ENCODE measurements around the gene ADIPOQ. TPM values are rescaled to one million over a fixed set of nuclear protein-coding genes. Genes with fewer than 3 reads are reported as not detected.

The ADIPOQ gene
- total and polyA plus RNA-seq, 2 donors (not counting 1 experiment from before 2014, with no cell fraction given), result not detected

GRCh38 chr3:186806089-186807055, 36.1 kb upstream of the ADIPOQ start, which contains the start of gene RFC4:
Gene RFC4 (minus strand): TSS chr3:186806482. CDS start chr3:186804713, 1,769 bp downstream.
- peak within 1 kb of the TSS; percentile 97 for H3K27ac Mint-ChIP-seq
- H3K4me3 ChIP-seq (ENCODE audit: control extremely low read depth in 1 of 5, extremely low read depth in 1 of 5, insufficient read depth in 1 of 5, low read depth in 2 of 5, low read length in 4 of 5), result peak within 1 kb of the TSS; percentile 78 to 96 (median 90)
- H3K4me1 ChIP-seq (ENCODE audit: control insufficient read depth in 2 of 2, insufficient read depth in 2 of 2, low read length in 2 of 2), result peaks cover 15 to 19% of the 10 kb centered on the region in 2 donors
- peak within 1 kb of the TSS; percentile 78 to 86 for H3K27ac ChIP-seq (ENCODE audit: low read length in 2 of 2)
- peak within 1 kb of the TSS; percentile 92 for H2AFZ ChIP-seq (ENCODE audit: insufficient read depth, low read depth, low read length, poor library complexity, severe bottlenecking)
- peak within 1 kb of the TSS; percentile 73 for H3K9ac ChIP-seq (ENCODE audit: low read length)
- peaks cover 20% of the 10 kb centered on the region for H3K4me1 Mint-ChIP-seq
- DNase-seq, result peak; percentile 88
- H4K20me1 ChIP-seq (ENCODE audit: control insufficient read depth, insufficient read depth, low read length, poor library complexity, severe bottlenecking), result no peaks in the 10 kb centered on the region
- peaks cover 3 to 7% of the 10 kb centered on the region in 2 experiments for H3K36me3 ChIP-seq (replicated peaks in 1 of 2; ENCODE audit: control extremely low read depth in 1 of 2, control insufficient read depth in 1 of 2, extremely low read depth in 1 of 2, insufficient read depth in 2 of 2, low read length in 1 of 2)
- TF ChIP-seq EZH2 (IDR thresholded peaks at IDR 0.05; ENCODE audit: borderline replicate concordance, insufficient read depth, low read depth, low read length, poor library complexity, severe bottlenecking), result no peak
- TF ChIP-seq CTCF (IDR thresholded peaks at IDR 0.05), result no peak
- H3K9me3 Mint-ChIP-seq (ENCODE audit: insufficient read depth), result no peaks in the 10 kb centered on the region
- under 1% methylated on average over 68 of the region's 70 CpGs for WGBS (ENCODE audit: insufficient coverage)
- ChIA-PET POLR2A (interaction anchor here (0.6 to 2.8 kb wide), 4 partner anchors 21 to 244 kb away, joined by 3 to 16 read pairs (median 4); partner anchors contain the start of gene EIF4A2), CTCF (interaction anchor here (1.1 to 5.8 kb wide), 6 partner anchors 14 to 192 kb away, joined by 3 to 25 read pairs (median 5); no protein-coding TSS in a partner anchor)
- peak within 1 kb of the TSS; percentile 99 for H3K4me3 Mint-ChIP-seq
- H3K27me3 Mint-ChIP-seq, result no peaks in the 10 kb centered on the region
- H3K9me3 ChIP-seq (ENCODE audit: control extremely low read depth in 1 of 3, control insufficient read depth in 2 of 3, insufficient read depth in 1 of 3, low read length in 2 of 3), result peaks cover 0 to 2% (median 0%) of the 10 kb centered on the region in 3 donors
- peak within 1 kb of the TSS; percentile 86 for H3K4me2 ChIP-seq (replicated peaks; ENCODE audit: low read depth, low read length, poor library complexity, severe bottlenecking)
- H3K79me2 ChIP-seq (ENCODE audit: control insufficient read depth, insufficient read depth, low read length), result peaks cover 18% of the 10 kb centered on the region
- intact Hi-C loops (cut with micrococcal nuclease), result loop anchor here (1.0 to 5.0 kb wide), 4 partner anchors 21 to 189 kb away; partner anchors contain the start of gene EIF4A2
- peak; percentile 91 for ATAC-seq (ENCODE audit: low read depth)
- no peaks in the 10 kb centered on the region for H3K27me3 ChIP-seq (replicated peaks in 1 of 4; ENCODE audit: control extremely low read depth in 1 of 4, control insufficient read depth in 3 of 4, insufficient read depth in 4 of 4, low read length in 3 of 4)

Measured in B cell (primary cell).